Caco-2 (cell line): ENCODE measurements around the gene OTOG. TPM values are rescaled to one million over a fixed set of nuclear protein-coding genes. Genes with fewer than 3 reads are reported as not detected.

ENCODE experiments used
- BruUV-seq: library from RNA; stranded (reverse); fragments of 400-500 nt; replicated peaks from 2 replicates; lab custom pipeline; 2021; lab: Mats Ljungman, UMichigan
- CTCF ChIA-PET: fragments of 300-600 bp; sonication (Branson Sonifier 250); formaldehyde crosslinking; loops from one replicate; lab custom pipeline; 2022; ENCODE audit warnings: antibody characterized with exemption; lab: Charles Lee
- POLR2A ChIA-PET: fragments of 300-600 bp; sonication (Branson Sonifier 250); formaldehyde crosslinking; loops from one replicate; lab custom pipeline; 2022; ENCODE audit warnings: antibody characterized with exemption; lab: Charles Lee
- DNase-seq, 2 experiments: peaks; one replicate each; pipeline versions ENCODE4 v3.0.0 to v3.0.0-alpha.2; 2020 to 2022
- H3K27me3 ChIP-seq: replicated peaks from 2 replicates; pipeline ENCODE4 v1.6.0; 2011; ENCODE audit warnings: low read length; ENCODE audit not compliant: control insufficient read depth, insufficient read depth
- H3K36me3 ChIP-seq: 2 replicates; pipeline ENCODE4 v1.5.1; 2011; ENCODE audit warnings: low read length; ENCODE audit not compliant: control insufficient read depth, insufficient read depth
- H3K4me1 ChIP-seq: fragments of 250-450 bp; sonication (Bioruptor Pico); 2 replicates; pipeline ENCODE4 v1.5.1; 2020; ENCODE audit warnings: mild to moderate bottlenecking
- H3K4me3 ChIP-seq: 2 replicates; pipeline ENCODE4 v1.5.1; 2011; ENCODE audit warnings: low read depth, mild to moderate bottlenecking, control low read depth, low read length
- H3K9me3 ChIP-seq: fragments of 250-450 bp; sonication (Bioruptor Pico); 2 replicates; pipeline ENCODE4 v1.5.1; 2020; ENCODE audit warnings: mild to moderate bottlenecking, moderate library complexity
- H3K27ac Mint-ChIP-seq: one replicate; pipeline ENCODE4 v1.8.0; 2022; ENCODE audit warnings: mixed read lengths; ENCODE audit not compliant: unreplicated experiment
- H3K27me3 Mint-ChIP-seq: one replicate; pipeline ENCODE4 v1.8.0; 2022; ENCODE audit warnings: mixed read lengths; ENCODE audit not compliant: insufficient read depth, unreplicated experiment
- H3K36me3 Mint-ChIP-seq: one replicate; pipeline ENCODE4 v1.8.0; 2022; ENCODE audit warnings: mild to moderate bottlenecking, mixed read lengths; ENCODE audit not compliant: insufficient read depth, unreplicated experiment
- H3K4me1 Mint-ChIP-seq: one replicate; pipeline ENCODE4 v1.8.0; 2022; ENCODE audit warnings: low read depth, mixed read lengths; ENCODE audit not compliant: unreplicated experiment
- H3K4me3 Mint-ChIP-seq: one replicate; pipeline ENCODE4 v1.8.0; 2022; ENCODE audit warnings: mild to moderate bottlenecking, moderate library complexity, mixed read lengths; ENCODE audit not compliant: unreplicated experiment
- H3K9me3 Mint-ChIP-seq: one replicate; pipeline ENCODE4 v1.8.0; 2022; ENCODE audit warnings: mixed read lengths; ENCODE audit not compliant: unreplicated experiment
- CTCF ChIP-seq, 2 experiments: fragments of 200-600 bp in 1 of 2; IDR thresholded peaks; 1 replicate in 1 of 2; 2 replicates in 1 of 2; pipeline versions ENCODE4 v1.5.1 to v1.8.0; 2011 to 2022; ENCODE audit warnings: antibody characterized with exemption in 1 of 2, control low read depth in 1 of 2, inconsistent platforms in 1 of 2, low read depth in 1 of 2, low read length in 1 of 2, mild to moderate bottlenecking in 1 of 2, moderate library complexity in 1 of 2; ENCODE audit not compliant: insufficient read depth in 1 of 2, severe bottlenecking in 1 of 2, unreplicated experiment in 1 of 2
- intact Hi-C: fragments of 100-400 bp; cut with micrococcal nuclease; formaldehyde crosslinking; loops from one replicate; pipeline ENCODE4 v1.10.0; 2022; ENCODE audit not compliant: unreplicated experiment
- total RNA-seq: library from RNA; stranded (reverse); gene quantifications from 2 replicates; pipeline ENCODE4 v1.2.3, GENCODE V29; 2022

The OTOG gene
- total RNA-seq, 1 experiment from 2014 or later, result 0.95 TPM

GRCh38 chr11:17537261-17537660 is 9.8 kb upstream of the OTOG start:
- Histone ChIP-seq H3K9me3 (no peaks in the 10 kb centered on the region), H3K27me3 (no peaks in the 10 kb centered on the region), H3K36me3 (no peaks in the 10 kb centered on the region; the same call in 1 of the 2 replicates), H3K4me3 (no peak overlapping the region), H3K4me1 (peaks cover 78% of the 10 kb centered on the region)
- Mint-ChIP-seq H3K4me1 (peaks cover 72% of the 10 kb centered on the region), H3K36me3 (peaks cover 60% of the 10 kb centered on the region), H3K27me3 (no peaks in the 10 kb centered on the region), H3K27ac (peak overlapping the region; percentile 16), H3K4me3 (peak overlapping the region; percentile 15), H3K9me3 (no peaks in the 10 kb centered on the region)
- TF ChIP-seq CTCF (IDR thresholded peaks at IDR 0.05; ENCODE audit: insufficient read depth in 1 of 2, low read depth in 1 of 2, low read length in 1 of 2, severe bottlenecking in 1 of 2, unreplicated experiment in 1 of 2), result no peak
- ChIA-PET CTCF (interaction anchor here (1.4 kb wide), 1 partner anchor 9 kb away, joined by 4 read pairs; no protein-coding TSS in a partner anchor), POLR2A (no interaction called here)
- intact Hi-C loops, result no loop called here
- BruUV-seq, result no TSS peak
- DNase-seq, result no peak

- intact Hi-C loops, result no loop called here
- Mint-ChIP-seq H3K4me1 (peaks cover 68% of the 10 kb centered on the region), H3K9me3 (no peaks in the 10 kb centered on the region), H3K27ac (no peak overlapping the region), H3K27me3 (no peaks in the 10 kb centered on the region), H3K4me3 (no peak overlapping the region), H3K36me3 (peaks cover 57% of the 10 kb centered on the region)
- peaks cover 71% of the 10 kb centered on the region for H3K4me1 ChIP-seq
- no peak overlapping the region for H3K4me3 ChIP-seq
- no peak for DNase-seq
- no TSS peak for BruUV-seq
- H3K36me3 ChIP-seq, result no peaks in the 10 kb centered on the region; the same call in 1 of the 2 replicates
- TF ChIP-seq CTCF (IDR thresholded peaks at IDR 0.05; ENCODE audit: insufficient read depth in 1 of 2, low read depth in 1 of 2, low read length in 1 of 2, severe bottlenecking in 1 of 2, unreplicated experiment in 1 of 2), result no peak
- ChIA-PET POLR2A (no interaction called here), CTCF (interaction anchor here (0.9 kb wide), 1 partner anchor 15 kb away, joined by 3 read pairs; no protein-coding TSS in a partner anchor)
- no peaks in the 10 kb centered on the region for H3K9me3 ChIP-seq
- no peaks in the 10 kb centered on the region for H3K27me3 ChIP-seq
Observed at GRCh38 chr11:17538054-17538453, 9.0 kb upstream of the OTOG start.

- no peaks in the 10 kb centered on the region for H3K27me3 Mint-ChIP-seq
- TF ChIP-seq CTCF (IDR thresholded peaks at IDR 0.05; ENCODE audit: insufficient read depth in 1 of 2, low read depth in 1 of 2, low read length in 1 of 2, severe bottlenecking in 1 of 2, unreplicated experiment in 1 of 2), result peak in 1 of 2 experiments; percentile 9
- no TSS peak for BruUV-seq
- peaks cover 64% of the 10 kb centered on the region for H3K4me1 Mint-ChIP-seq
- no peak overlapping the region for H3K27ac Mint-ChIP-seq
- no peaks in the 10 kb centered on the region for H3K9me3 Mint-ChIP-seq
- H3K4me3 ChIP-seq, result no peak overlapping the region
- no peaks in the 10 kb centered on the region; the same call in 1 of the 2 replicates for H3K36me3 ChIP-seq
- no peaks in the 10 kb centered on the region for H3K9me3 ChIP-seq
- DNase-seq, result peak; percentile 39 to 50
- H3K4me1 ChIP-seq, result peaks cover 64% of the 10 kb centered on the region
- no peak overlapping the region for H3K4me3 Mint-ChIP-seq
- no peaks in the 10 kb centered on the region for H3K27me3 ChIP-seq
- peaks cover 57% of the 10 kb centered on the region for H3K36me3 Mint-ChIP-seq
- ChIA-PET POLR2A (no interaction called here), CTCF (interaction anchor here (0.8 to 1.0 kb wide), 3 partner anchors 15 to 22 kb away, joined by 3 read pairs; no protein-coding TSS in a partner anchor)
- intact Hi-C loops, result no loop called here
Observed at GRCh38 chr11:17538731-17539130, 8.3 kb upstream of the OTOG start.
